BE2C (cell line): Measurements from ENCODE around the gene ZRANB3.

Experiments
- DNase-seq: peaks from one replicate; pipeline ENCODE4 v3.0.0-alpha.2; 2020
- H3K27me3 ChIP-seq: fragments of 250-450 bp; sonication (Bioruptor Pico); 2 replicates; pipeline ENCODE4 v1.5.1; 2020; ENCODE audit warnings: mild to moderate bottlenecking
- H3K36me3 ChIP-seq: fragments of 250-450 bp; sonication (Bioruptor Pico); 2 replicates; pipeline ENCODE4 v1.5.1; 2020; ENCODE audit warnings: mild to moderate bottlenecking
- H3K4me1 ChIP-seq: fragments of 250-450 bp; sonication (Bioruptor Pico); 2 replicates; pipeline ENCODE4 v1.5.1; 2020
- H3K4me3 ChIP-seq: 2 replicates; pipeline ENCODE4 v1.5.1; 2011; ENCODE audit warnings: low read depth, low read length
- H3K9me3 ChIP-seq: fragments of 250-450 bp; sonication (Bioruptor Pico); 2 replicates; pipeline ENCODE4 v1.5.1; 2020
- CTCF ChIP-seq: IDR thresholded peaks from 2 replicates; pipeline ENCODE4 v1.5.1; 2012; ENCODE audit warnings: mild to moderate bottlenecking, low read depth, low read length

Gene ZRANB3

GRCh38 chr2:135320465-135321355 lies 210.3 kb downstream of the ZRANB3 start:
- no peak for DNase-seq
- Histone ChIP-seq H3K9me3 (no peaks in the 10 kb centered on the region), H3K36me3 (no peaks in the 10 kb centered on the region), H3K4me3 (no peak overlapping the region), H3K27me3 (no peaks in the 10 kb centered on the region), H3K4me1 (no peaks in the 10 kb centered on the region)
- TF ChIP-seq CTCF: no peak

- TF ChIP-seq CTCF: no peak
- Histone ChIP-seq H3K9me3 (no peaks in the 10 kb centered on the region), H3K27me3 (no peaks in the 10 kb centered on the region), H3K4me1 (no peaks in the 10 kb centered on the region), H3K36me3 (no peaks in the 10 kb centered on the region), H3K4me3 (no peak overlapping the region)
- no peak for DNase-seq
These were observed 212.2 kb downstream of the ZRANB3 start for GRCh38 chr2:135318808-135319207.

GRCh38 chr2:135317375-135317774 lies 213.6 kb downstream of the ZRANB3 start:
- DNase-seq: no peak
- H3K36me3 ChIP-seq: no peaks in the 10 kb centered on the region
- H3K4me1 ChIP-seq: no peaks in the 10 kb centered on the region
- H3K9me3 ChIP-seq: no peaks in the 10 kb centered on the region
- no peak overlapping the region for H3K4me3 ChIP-seq
- no peaks in the 10 kb centered on the region for H3K27me3 ChIP-seq
- no peak for TF ChIP-seq CTCF

GRCh38 chr2:135311962-135312361 lies 219.1 kb downstream of the ZRANB3 start:
- no peak for TF ChIP-seq CTCF
- H3K27me3 ChIP-seq: no peaks in the 10 kb centered on the region
- H3K9me3 ChIP-seq: no peaks in the 10 kb centered on the region
- H3K4me1 ChIP-seq: no peaks in the 10 kb centered on the region
- no peak for DNase-seq
- H3K36me3 ChIP-seq: no peaks in the 10 kb centered on the region
- no peak overlapping the region for H3K4me3 ChIP-seq

- no peaks in the 10 kb centered on the region for H3K4me1 ChIP-seq
- no peak overlapping the region for H3K4me3 ChIP-seq
- H3K36me3 ChIP-seq: no peaks in the 10 kb centered on the region
- no peak for DNase-seq
- H3K27me3 ChIP-seq: no peaks in the 10 kb centered on the region
- TF ChIP-seq CTCF: no peak
- H3K9me3 ChIP-seq: no peaks in the 10 kb centered on the region
These were observed 219.8 kb downstream of the ZRANB3 start for GRCh38 chr2:135311268-135311667.

- no peaks in the 10 kb centered on the region for H3K9me3 ChIP-seq
- no peak overlapping the region for H3K4me3 ChIP-seq
- H3K27me3 ChIP-seq: no peaks in the 10 kb centered on the region
- TF ChIP-seq CTCF: no peak
- no peak for DNase-seq
- H3K4me1 ChIP-seq: no peaks in the 10 kb centered on the region
- H3K36me3 ChIP-seq: no peaks in the 10 kb centered on the region
These were observed 226.3 kb downstream of the ZRANB3 start for GRCh38 chr2:135304694-135305093.
